ENCODE results near the gene ODAD3. TPM values are rescaled to one million over a fixed set of nuclear protein-coding genes. Genes with fewer than 3 reads are reported as not detected.

ODAD3 gene
- total and polyA plus RNA-seq, 2 of the 13 experiments (the other 11 are each of a cell fraction or from before 2014, with no cell fraction given) = 0.04 to 0.08 TPM

GRCh38 chr19:11446652-11447301 lies 11.9 kb upstream of the ODAD3 start (continued):
- 0 out of 2 replicates have a peak, but pooled peaks have one; percentile 35 for TF ChIP-seq KDM3A (CRISPR knock-in tag; IDR thresholded peaks at IDR 0.05; ENCODE audit: low read depth)
- no peak for TF ChIP-seq SRSF1 (optimal IDR thresholded peaks at IDR 0.05; ENCODE audit: low read depth, low read length)
- TF ChIP-seq, protein P1, sequence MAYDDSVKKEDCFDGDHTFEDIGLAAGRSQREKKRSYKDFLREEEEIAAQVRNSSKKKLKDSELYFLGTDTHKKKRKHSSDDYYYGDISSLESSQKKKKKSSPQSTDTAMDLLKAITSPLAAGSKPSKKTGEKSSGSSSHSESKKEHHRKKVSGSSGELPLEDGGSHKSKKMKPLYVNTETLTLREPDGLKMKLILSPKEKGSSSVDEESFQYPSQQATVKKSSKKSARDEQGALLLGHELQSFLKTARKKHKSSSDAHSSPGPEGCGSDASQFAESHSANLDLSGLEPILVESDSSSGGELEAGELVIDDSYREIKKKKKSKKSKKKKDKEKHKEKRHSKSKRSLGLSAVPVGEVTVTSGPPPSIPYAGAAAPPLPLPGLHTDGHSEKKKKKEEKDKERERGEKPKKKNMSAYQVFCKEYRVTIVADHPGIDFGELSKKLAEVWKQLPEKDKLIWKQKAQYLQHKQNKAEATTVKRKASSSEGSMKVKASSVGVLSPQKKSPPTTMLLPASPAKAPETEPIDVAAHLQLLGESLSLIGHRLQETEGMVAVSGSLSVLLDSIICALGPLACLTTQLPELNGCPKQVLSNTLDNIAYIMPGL (CRISPR knock-in tag; IDR thresholded peaks at IDR 0.05; ENCODE audit: borderline replicate concordance in 1 of 2, low read depth in 1 of 2) = 0 out of 4 replicates have a peak, but pooled peaks of 1 of the 2 experiments have one; percentile 41
- no peak for TF ChIP-seq TMF1 (CRISPR knock-in tag; IDR thresholded peaks at IDR 0.05; ENCODE audit: low read depth)
- no peak for TF ChIP-seq SMARCC2 (IDR thresholded peaks at IDR 0.05)
- TF ChIP-seq ZNF343 (CRISPR knock-in tag; IDR thresholded peaks at IDR 0.05) = no peak
- TF ChIP-seq, protein P2, sequence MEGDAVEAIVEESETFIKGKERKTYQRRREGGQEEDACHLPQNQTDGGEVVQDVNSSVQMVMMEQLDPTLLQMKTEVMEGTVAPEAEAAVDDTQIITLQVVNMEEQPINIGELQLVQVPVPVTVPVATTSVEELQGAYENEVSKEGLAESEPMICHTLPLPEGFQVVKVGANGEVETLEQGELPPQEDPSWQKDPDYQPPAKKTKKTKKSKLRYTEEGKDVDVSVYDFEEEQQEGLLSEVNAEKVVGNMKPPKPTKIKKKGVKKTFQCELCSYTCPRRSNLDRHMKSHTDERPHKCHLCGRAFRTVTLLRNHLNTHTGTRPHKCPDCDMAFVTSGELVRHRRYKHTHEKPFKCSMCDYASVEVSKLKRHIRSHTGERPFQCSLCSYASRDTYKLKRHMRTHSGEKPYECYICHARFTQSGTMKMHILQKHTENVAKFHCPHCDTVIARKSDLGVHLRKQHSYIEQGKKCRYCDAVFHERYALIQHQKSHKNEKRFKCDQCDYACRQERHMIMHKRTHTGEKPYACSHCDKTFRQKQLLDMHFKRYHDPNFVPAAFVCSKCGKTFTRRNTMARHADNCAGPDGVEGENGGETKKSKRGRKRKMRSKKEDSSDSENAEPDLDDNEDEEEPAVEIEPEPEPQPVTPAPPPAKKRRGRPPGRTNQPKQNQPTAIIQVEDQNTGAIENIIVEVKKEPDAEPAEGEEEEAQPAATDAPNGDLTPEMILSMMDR (CRISPR knock-in tag; IDR thresholded peaks at IDR 0.05) = peak; percentile 90
- 0 out of 2 replicates have a peak, but pooled peaks have one; percentile 17 for TF ChIP-seq ZFY (CRISPR knock-in tag; IDR thresholded peaks at IDR 0.05)
- peak; percentile 28; the same call in 1 of the 2 replicates for TF ChIP-seq SMC3 (IDR thresholded peaks at IDR 0.05; ENCODE audit: low read length)
- TF ChIP-seq STAG1 (CRISPR knock-in tag; IDR thresholded peaks at IDR 0.05) = peak; percentile 88
- peak; percentile 44; the same call in 1 of the 2 replicates for TF ChIP-seq GABPB1 (CRISPR knock-in tag; IDR thresholded peaks at IDR 0.05)
- peak; percentile 78 for TF ChIP-seq HNRNPK (IDR thresholded peaks at IDR 0.05; ENCODE audit: low read depth, low read length, poor library complexity, severe bottlenecking)
- TF ChIP-seq KLF12 (CRISPR knock-in tag; IDR thresholded peaks at IDR 0.05; ENCODE audit: borderline replicate concordance) = no peak
- 0 out of 2 replicates have a peak, but pooled peaks have one; percentile 26 for TF ChIP-seq SAFB2 (CRISPR knock-in tag; IDR thresholded peaks at IDR 0.05; ENCODE audit: borderline replicate concordance, low read depth)
- no peak for TF ChIP-seq SALL1 (CRISPR knock-in tag; IDR thresholded peaks at IDR 0.05)
- TF ChIP-seq, protein P3, sequence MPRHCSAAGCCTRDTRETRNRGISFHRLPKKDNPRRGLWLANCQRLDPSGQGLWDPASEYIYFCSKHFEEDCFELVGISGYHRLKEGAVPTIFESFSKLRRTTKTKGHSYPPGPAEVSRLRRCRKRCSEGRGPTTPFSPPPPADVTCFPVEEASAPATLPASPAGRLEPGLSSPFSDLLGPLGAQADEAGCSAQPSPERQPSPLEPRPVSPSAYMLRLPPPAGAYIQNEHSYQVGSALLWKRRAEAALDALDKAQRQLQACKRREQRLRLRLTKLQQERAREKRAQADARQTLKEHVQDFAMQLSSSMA (CRISPR knock-in tag; IDR thresholded peaks at IDR 0.05) = no peak
- TF ChIP-seq FOXC1 (CRISPR knock-in tag; IDR thresholded peaks at IDR 0.05; ENCODE audit: borderline replicate concordance) = no peak
- 0 out of 2 replicates have a peak, but pooled peaks have one; percentile 37 for TF ChIP-seq HNRNPL (IDR thresholded peaks at IDR 0.05; ENCODE audit: low read depth, low read length)
- TF ChIP-seq MXI1 (IDR thresholded peaks at IDR 0.05; ENCODE audit: borderline replicate concordance, low read depth, low read length) = no peak
- TF ChIP-seq KMT2B (CRISPR knock-in tag; IDR thresholded peaks at IDR 0.05) = no peak
- no peak for TF ChIP-seq RXRA (CRISPR knock-in tag; IDR thresholded peaks at IDR 0.05)
- no peak for TF ChIP-seq ZNF143 (CRISPR knock-in tag; IDR thresholded peaks at IDR 0.05)
- peak; percentile 69 for TF ChIP-seq RBFOX2 (IDR thresholded peaks at IDR 0.05; ENCODE audit: low read depth, low read length)
